Thoracic aorta (tissue), 2 donors: ENCODE measurements around the gene ANO4. TPM values are rescaled to one million over a fixed set of nuclear protein-coding genes. Genes with fewer than 3 reads are reported as not detected.

Experiments
- ATAC-seq: fragments of 150-250 bp; one replicate; pipeline ENCODE4 v1.8.0; 2017; ENCODE audit warnings: low read depth; ENCODE audit not compliant: insufficient number of reproducible peaks, low FRiP score
- DNase-seq: peaks from one replicate; pipeline ENCODE4 v3.0.0-alpha.2; 2020; ENCODE audit warnings: low spot score
- H3K27ac ChIP-seq, 2 donors: fragments of 200-600 bp; sonication (generic); 1 replicate in 1 of 2; 2 replicates in 1 of 2; pipeline ENCODE4 v1.5.1; 2016; ENCODE audit warnings: mild to moderate bottlenecking in 2 of 2, moderate library complexity in 2 of 2
- H3K27me3 ChIP-seq: fragments of 200-600 bp; sonication (generic); replicated peaks from 2 replicates; pipeline ENCODE4 v1.6.0; 2016; ENCODE audit warnings: mild to moderate bottlenecking; ENCODE audit not compliant: insufficient read depth
- H3K36me3 ChIP-seq: fragments of 200-600 bp; sonication (generic); one replicate; pipeline ENCODE4 v1.5.1; 2016
- H3K4me1 ChIP-seq, 2 donors: fragments of 200-600 bp; sonication (generic); 1 replicate in 1 of 2; 2 replicates in 1 of 2; pipeline versions ENCODE4 v1.5.1 to v1.6.0; 2016; ENCODE audit warnings: low read depth in 2 of 2, mild to moderate bottlenecking in 1 of 2; ENCODE audit not compliant: control insufficient read depth in 1 of 2
- H3K4me3 ChIP-seq: fragments of 200-600 bp; sonication (generic); 2 replicates; pipeline ENCODE4 v1.5.1; 2016; ENCODE audit warnings: mild to moderate bottlenecking
- H3K9me3 ChIP-seq: fragments of 200-600 bp; sonication (generic); 2 replicates; pipeline ENCODE4 v1.5.1; 2016
- CTCF ChIP-seq: fragments of 200-600 bp; sonication (generic); IDR thresholded peaks from one replicate; pipeline ENCODE4 v1.5.1; 2019; ENCODE audit warnings: antibody characterized with exemption
- total RNA-seq, 2 donors: library from RNA; depleted of rRNA; stranded (reverse); fragments of >200 nt; gene quantifications; one replicate each; pipeline versions ENCODE4 v1.1.0 to v1.2.3, GENCODE V29; 2016

ANO4 gene
- total RNA-seq, 2 donors from 2014 or later = not detected

DNA sequence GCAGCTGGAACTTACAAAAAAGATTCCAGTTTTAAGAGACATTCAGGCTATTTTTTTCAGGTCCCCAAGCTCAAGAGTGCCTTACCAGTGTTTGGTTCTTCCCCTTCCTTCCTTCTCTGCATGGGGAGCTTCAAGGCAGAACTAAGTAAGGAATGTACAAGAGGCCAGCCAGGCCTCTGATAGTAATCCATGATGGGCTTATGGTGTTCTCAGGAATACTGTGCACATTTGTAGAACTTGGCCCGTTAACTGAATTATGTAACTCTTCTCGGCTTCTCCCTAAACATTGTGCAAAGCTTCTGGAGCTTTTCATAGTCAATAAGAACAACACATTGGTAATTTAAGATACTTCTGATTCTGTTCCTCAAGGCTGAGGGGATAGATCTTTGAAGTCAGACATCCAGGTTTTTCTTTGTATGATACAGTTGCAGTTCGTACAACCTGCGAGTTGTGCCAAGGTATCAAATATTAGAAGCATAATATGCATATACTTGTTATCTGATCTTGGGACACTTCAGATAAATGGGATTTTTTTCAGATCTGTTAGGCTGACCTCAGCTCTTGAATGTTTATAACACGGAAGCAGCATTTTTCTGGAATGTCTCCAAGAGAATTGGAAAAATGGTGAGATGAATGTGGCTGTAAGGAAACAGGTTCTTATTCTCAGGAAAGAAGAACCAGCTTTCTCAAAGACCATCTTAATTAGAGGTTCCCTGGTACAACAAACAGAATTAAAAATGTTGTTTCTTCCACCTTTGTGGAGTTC lies 148.6 kb downstream of the ANO4 start:
- no peak overlapping the region for H3K4me3 ChIP-seq
- no peaks in the 10 kb centered on the region for H3K27me3 ChIP-seq
- no peaks in the 10 kb centered on the region for H3K9me3 ChIP-seq
- ATAC-seq (no peak), DNase-seq (no peak)
- H3K4me1 ChIP-seq = peaks cover 0 to 13% of the 10 kb centered on the region in 2 donors
- no peaks in the 10 kb centered on the region for H3K36me3 ChIP-seq
- TF ChIP-seq CTCF = no peak
- H3K27ac ChIP-seq = no peak overlapping the region

DNA sequence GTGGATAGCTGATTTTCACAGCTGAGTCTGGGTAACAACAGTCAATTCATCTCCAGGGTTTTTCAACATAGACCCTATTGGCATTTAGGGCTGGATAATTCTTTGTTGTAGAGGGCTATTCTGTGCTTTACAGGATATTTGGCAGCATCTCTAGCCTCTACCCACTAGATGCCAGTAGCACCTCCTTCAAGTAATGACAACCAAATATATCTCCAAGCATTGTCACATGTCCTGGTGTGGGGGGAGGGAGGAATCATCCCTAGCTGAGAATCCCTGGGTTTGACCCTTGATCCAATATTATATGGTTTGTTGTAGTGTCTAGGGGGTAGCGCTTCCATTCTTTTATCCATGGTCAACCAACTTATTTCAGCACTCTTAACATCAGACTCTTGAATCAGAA lies 157.2 kb downstream of the ANO4 start:
- ATAC-seq (no peak), DNase-seq (no peak)
- H3K4me3 ChIP-seq = no peak overlapping the region
- no peaks in the 10 kb centered on the region for H3K9me3 ChIP-seq
- TF ChIP-seq CTCF = no peak
- H3K4me1 ChIP-seq = peaks cover 8 to 27% of the 10 kb centered on the region in 2 donors
- no peaks in the 10 kb centered on the region for H3K36me3 ChIP-seq
- H3K27me3 ChIP-seq = no peaks in the 10 kb centered on the region
- no peak overlapping the region for H3K27ac ChIP-seq

DNA sequence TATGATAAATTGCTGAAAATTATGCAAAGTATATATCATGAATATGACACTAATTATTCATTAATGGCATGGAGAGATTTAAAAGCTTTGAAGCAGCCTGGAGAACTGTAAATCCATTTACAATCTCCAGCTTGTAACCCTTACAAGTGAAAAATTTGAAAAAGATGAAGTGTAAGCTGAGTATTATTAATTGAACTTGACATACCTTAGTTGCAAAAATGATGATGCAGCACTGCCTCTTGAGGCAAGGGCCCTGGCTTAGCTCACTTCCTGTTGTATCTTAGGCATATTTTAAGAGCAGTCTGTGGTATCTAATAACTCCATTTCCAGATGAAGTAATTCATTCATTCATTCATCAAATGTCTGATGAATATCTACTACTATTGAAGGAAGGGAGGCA lies 158.6 kb downstream of the ANO4 start:
- Histone ChIP-seq H3K27me3 (no peaks in the 10 kb centered on the region), H3K9me3 (no peaks in the 10 kb centered on the region), H3K36me3 (no peaks in the 10 kb centered on the region), H3K4me1 (peaks cover 8 to 27% of the 10 kb centered on the region in 2 donors), H3K27ac (no peak overlapping the region), H3K4me3 (no peak overlapping the region)
- ATAC-seq (no peak), DNase-seq (no peak)
- no peak for TF ChIP-seq CTCF

- no peak for ATAC-seq
Measured at GRCh38 chr12:100953677-100954076, 159.1 kb downstream of the ANO4 start.

GRCh38 chr12:100954118-100954517 lies 159.5 kb downstream of the ANO4 start:
- no peak for TF ChIP-seq CTCF
- ATAC-seq = no peak
- DNase-seq = no peak

More at GRCh38 chr12:100953677-100954076, 159.1 kb downstream of the ANO4 start:
- no peaks in the 10 kb centered on the region for H3K27me3 ChIP-seq
- H3K36me3 ChIP-seq = no peaks in the 10 kb centered on the region
- H3K4me3 ChIP-seq = no peak overlapping the region
- no peak for DNase-seq
- H3K27ac ChIP-seq = no peak overlapping the region
- no peaks in the 10 kb centered on the region for H3K9me3 ChIP-seq
- peaks cover 8 to 27% of the 10 kb centered on the region in 2 donors for H3K4me1 ChIP-seq
- no peak for TF ChIP-seq CTCF

More at GRCh38 chr12:100954118-100954517, 159.5 kb downstream of the ANO4 start:
- no peak overlapping the region for H3K27ac ChIP-seq
- no peaks in the 10 kb centered on the region for H3K27me3 ChIP-seq
- H3K36me3 ChIP-seq = no peaks in the 10 kb centered on the region
- H3K4me3 ChIP-seq = no peak overlapping the region
- H3K9me3 ChIP-seq = no peaks in the 10 kb centered on the region
- peaks cover 8 to 30% of the 10 kb centered on the region in 2 donors for H3K4me1 ChIP-seq
